ENCODE results near the gene DPF1.

Gene DPF1

GRCh38 chr19:38196245-38196837 lies 27.7 kb downstream of the DPF1 start:
- no peak for DNase-seq
- H3K36me3 ChIP-seq: peaks cover 7% of the 10 kb centered on the region
- H3K27me3 ChIP-seq (ENCODE audit: insufficient read depth, low read depth, severe bottlenecking): no peaks in the 10 kb centered on the region
- no peak overlapping the region for H3K4me3 ChIP-seq (ENCODE audit: low read depth, low read length)
- H3K27ac ChIP-seq: no peak overlapping the region
- H3K9me3 ChIP-seq (ENCODE audit: severe bottlenecking): no peaks in the 10 kb centered on the region
- TF ChIP-seq CTCF (IDR thresholded peaks at IDR 0.05; ENCODE audit: low read depth, low read length): no peak

- no peak for DNase-seq
- Histone ChIP-seq H3K27ac (no peak overlapping the region), H3K4me3 (ENCODE audit: low read depth, low read length) (no peak overlapping the region), H3K27me3 (ENCODE audit: insufficient read depth, low read depth, severe bottlenecking) (no peaks in the 10 kb centered on the region), H3K9me3 (ENCODE audit: severe bottlenecking) (no peaks in the 10 kb centered on the region), H3K36me3 (peaks cover 6% of the 10 kb centered on the region)
- no peak for TF ChIP-seq CTCF (IDR thresholded peaks at IDR 0.05; ENCODE audit: low read depth, low read length)
Measured at GRCh38 chr19:38195237-38195636, 28.8 kb downstream of the DPF1 start.

- Histone ChIP-seq H3K27me3 (ENCODE audit: insufficient read depth, low read depth, severe bottlenecking) (no peaks in the 10 kb centered on the region), H3K9me3 (ENCODE audit: severe bottlenecking) (no peaks in the 10 kb centered on the region), H3K36me3 (peaks cover 6% of the 10 kb centered on the region), H3K27ac (no peak overlapping the region), H3K4me3 (ENCODE audit: low read depth, low read length) (no peak overlapping the region)
- DNase-seq: no peak
- TF ChIP-seq CTCF (IDR thresholded peaks at IDR 0.05; ENCODE audit: low read depth, low read length): no peak
Measured at GRCh38 chr19:38194061-38194701, 29.8 kb downstream of the DPF1 start.

GRCh38 chr19:38193445-38193844 lies 30.6 kb downstream of the DPF1 start:
- H3K27me3 ChIP-seq (ENCODE audit: insufficient read depth, low read depth, severe bottlenecking): no peaks in the 10 kb centered on the region
- H3K27ac ChIP-seq: no peak overlapping the region
- peaks cover 6% of the 10 kb centered on the region for H3K36me3 ChIP-seq
- H3K4me3 ChIP-seq (ENCODE audit: low read depth, low read length): no peak overlapping the region
- H3K9me3 ChIP-seq (ENCODE audit: severe bottlenecking): no peaks in the 10 kb centered on the region
- no peak for TF ChIP-seq CTCF (IDR thresholded peaks at IDR 0.05; ENCODE audit: low read depth, low read length)
- DNase-seq: no peak

GRCh38 chr19:38191747-38192146 lies 32.3 kb downstream of the DPF1 start:
- Histone ChIP-seq H3K9me3 (ENCODE audit: severe bottlenecking) (no peaks in the 10 kb centered on the region), H3K27ac (no peak overlapping the region), H3K4me3 (ENCODE audit: low read depth, low read length) (no peak overlapping the region), H3K36me3 (peaks cover 7% of the 10 kb centered on the region), H3K27me3 (ENCODE audit: insufficient read depth, low read depth, severe bottlenecking) (no peaks in the 10 kb centered on the region)
- no peak for DNase-seq
- TF ChIP-seq CTCF (IDR thresholded peaks at IDR 0.05; ENCODE audit: low read depth, low read length): no peak

- Histone ChIP-seq H3K4me3 (ENCODE audit: low read depth, low read length) (no peak overlapping the region), H3K36me3 (peaks cover 9% of the 10 kb centered on the region), H3K27ac (no peak overlapping the region), H3K27me3 (ENCODE audit: insufficient read depth, low read depth, severe bottlenecking) (no peaks in the 10 kb centered on the region), H3K9me3 (ENCODE audit: severe bottlenecking) (no peaks in the 10 kb centered on the region)
- DNase-seq: no peak
- no peak for TF ChIP-seq CTCF (IDR thresholded peaks at IDR 0.05; ENCODE audit: low read depth, low read length)
Measured at GRCh38 chr19:38190793-38191192, 33.2 kb downstream of the DPF1 start.

Measured in WERI-Rb-1 (cell line).